SK-N-MC (cell line): Measurements from ENCODE around the gene COMMD9.

ENCODE experiments used
- DNase-seq: peaks from one replicate; pipeline ENCODE4 v3.0.0-alpha.2; 2011; ENCODE audit warnings: low read depth, low spot score
- H3K27ac ChIP-seq: fragments of 200-600 bp; sonication (generic); 2 replicates; pipeline ENCODE4 v1.5.1; 2016; ENCODE audit warnings: mixed run types
- H3K36me3 ChIP-seq: fragments of 200-600 bp; sonication (generic); 2 replicates; pipeline ENCODE4 v1.6.1; 2017; ENCODE audit warnings: antibody characterized with exemption, low read length, mixed read lengths; ENCODE audit not compliant: insufficient read depth
- H3K4me3 ChIP-seq: fragments of 200-600 bp; sonication (generic); 2 replicates; pipeline ENCODE4 v1.5.1; 2016
- H3K9ac ChIP-seq: fragments of 200-600 bp; sonication (generic); 2 replicates; pipeline ENCODE4 v1.8.0; 2017; ENCODE audit warnings: mixed run types, mixed read lengths; ENCODE audit not compliant: insufficient read length
- H3K9me3 ChIP-seq: fragments of 200-600 bp; sonication (generic); 2 replicates; pipeline ENCODE4 v1.6.1; 2017; ENCODE audit warnings: low read depth, mild to moderate bottlenecking, antibody characterized with exemption, low read length, moderate library complexity, mixed read lengths
- EZH2 ChIP-seq: fragments of 200-600 bp; sonication (generic); IDR thresholded peaks from one replicate; pipeline ENCODE4 v1.6.1; 2017; ENCODE audit warnings: antibody characterized with exemption
- FOXP2 ChIP-seq: optimal IDR thresholded peaks from 2 replicates; pipeline ENCODE3; 2011; ENCODE audit warnings: mild to moderate bottlenecking, moderate library complexity; ENCODE audit not compliant: insufficient read depth; ENCODE audit errors: extremely low read length, control extremely low read depth
- POLR2AphosphoS5 ChIP-seq: IDR thresholded peaks from 2 replicates; pipeline ENCODE4 v1.6.1; 2012; ENCODE audit warnings: mild to moderate bottlenecking, low read depth, low read length, borderline replicate concordance

The COMMD9 gene

DNA sequence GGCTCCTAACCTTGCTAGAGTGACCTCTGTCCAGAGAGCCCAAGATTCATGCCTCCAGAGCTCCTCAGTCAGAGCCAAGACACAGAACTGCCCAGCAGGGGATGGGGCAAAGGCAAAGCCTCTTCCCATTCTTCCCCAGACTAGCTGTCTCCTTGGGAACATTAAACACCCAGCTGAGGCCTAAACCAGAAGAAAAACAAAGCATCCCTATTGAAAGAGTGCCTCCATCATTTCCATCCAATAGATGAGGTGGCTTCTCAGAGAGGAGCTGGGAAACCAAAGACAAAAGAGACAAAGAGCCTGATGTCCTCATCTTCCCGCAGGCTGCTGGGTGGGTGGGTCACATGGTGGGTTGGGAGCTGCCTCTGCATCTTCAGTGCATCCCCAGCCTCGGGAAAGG is 37.4 kb downstream of the COMMD9 start:
- Histone ChIP-seq H3K36me3 (no peaks in the 10 kb centered on the region), H3K27ac (no peak overlapping the region), H3K9me3 (no peaks in the 10 kb centered on the region), H3K4me3 (no peak overlapping the region), H3K9ac (no peak overlapping the region)
- DNase-seq, result no peak
- no peak for TF ChIP-seq POLR2AphosphoS5
- TF ChIP-seq FOXP2, result no peak
- TF ChIP-seq EZH2, result no peak

DNA sequence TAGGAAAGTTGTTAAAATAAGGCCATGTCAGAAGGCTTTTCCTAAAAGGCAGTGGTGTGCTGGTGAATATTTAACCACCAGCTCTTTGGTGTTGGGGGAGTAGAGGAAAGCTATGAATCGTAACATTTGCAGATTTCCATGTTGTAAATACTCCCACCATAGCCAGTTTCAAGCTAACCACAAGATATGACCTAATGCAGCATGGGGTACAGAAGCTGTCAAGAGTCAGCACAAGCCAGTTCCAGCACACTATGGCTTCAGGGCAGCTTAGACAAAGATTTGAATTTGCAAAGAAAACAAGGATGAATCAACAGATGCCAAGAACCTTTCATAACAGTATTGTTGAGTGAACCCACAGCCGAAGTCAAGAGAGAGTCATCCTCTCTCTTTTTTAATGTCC is 40.0 kb downstream of the COMMD9 start:
- Histone ChIP-seq H3K9me3 (no peaks in the 10 kb centered on the region), H3K27ac (no peak overlapping the region), H3K36me3 (no peaks in the 10 kb centered on the region), H3K9ac (no peak overlapping the region), H3K4me3 (no peak overlapping the region)
- DNase-seq, result no peak
- TF ChIP-seq POLR2AphosphoS5 (no peak), FOXP2 (no peak), EZH2 (no peak)

DNA sequence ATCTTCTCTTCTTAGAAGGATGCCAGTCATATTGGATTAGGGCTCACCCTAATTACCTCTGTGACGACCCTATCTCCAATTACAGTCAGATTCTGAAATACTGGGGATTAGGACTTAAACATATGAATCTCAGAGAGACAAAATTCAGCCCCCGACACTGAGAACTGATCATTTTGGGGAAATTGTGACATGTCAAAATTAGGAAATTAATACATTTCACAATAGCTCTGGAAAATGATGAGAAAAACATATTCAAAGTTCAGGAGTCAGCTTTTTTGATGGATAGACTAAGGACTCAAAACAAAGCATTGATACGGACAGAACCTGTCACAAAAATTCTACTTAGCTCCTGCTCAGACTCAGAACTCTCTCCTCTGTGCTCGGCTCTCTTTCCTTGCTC is 40.8 kb downstream of the COMMD9 start:
- no peak overlapping the region for H3K9ac ChIP-seq
- H3K27ac ChIP-seq, result no peak overlapping the region
- TF ChIP-seq EZH2, result no peak
- no peak for TF ChIP-seq FOXP2
- no peak for TF ChIP-seq POLR2AphosphoS5
- H3K4me3 ChIP-seq, result no peak overlapping the region
- no peaks in the 10 kb centered on the region for H3K36me3 ChIP-seq
- no peaks in the 10 kb centered on the region for H3K9me3 ChIP-seq
- DNase-seq, result no peak

- no peak overlapping the region for H3K4me3 ChIP-seq
Measured at GRCh38 chr11:36247493-36247892, 41.7 kb downstream of the COMMD9 start.

GRCh38 chr11:36243641-36244040 is 45.6 kb downstream of the COMMD9 start:
- Histone ChIP-seq H3K9ac (no peak overlapping the region), H3K36me3 (no peaks in the 10 kb centered on the region), H3K27ac (no peak overlapping the region), H3K9me3 (no peaks in the 10 kb centered on the region), H3K4me3 (no peak overlapping the region)
- no peak for DNase-seq
- TF ChIP-seq POLR2AphosphoS5 (no peak), FOXP2 (no peak), EZH2 (no peak)

More at GRCh38 chr11:36247493-36247892, 41.7 kb downstream of the COMMD9 start:
- no peak for DNase-seq
- Histone ChIP-seq H3K9me3 (no peaks in the 10 kb centered on the region), H3K27ac (no peak overlapping the region), H3K9ac (no peak overlapping the region), H3K36me3 (no peaks in the 10 kb centered on the region)
- TF ChIP-seq POLR2AphosphoS5 (no peak), FOXP2 (no peak), EZH2 (no peak)

GRCh38 chr11:36241497-36241896 is 47.7 kb downstream of the COMMD9 start:
- H3K9ac ChIP-seq, result no peak overlapping the region
- no peak overlapping the region for H3K27ac ChIP-seq
- no peak for DNase-seq
- no peak overlapping the region for H3K4me3 ChIP-seq
- no peak for TF ChIP-seq EZH2
- TF ChIP-seq FOXP2, result no peak
- H3K9me3 ChIP-seq, result no peaks in the 10 kb centered on the region
- no peaks in the 10 kb centered on the region for H3K36me3 ChIP-seq

DNA sequence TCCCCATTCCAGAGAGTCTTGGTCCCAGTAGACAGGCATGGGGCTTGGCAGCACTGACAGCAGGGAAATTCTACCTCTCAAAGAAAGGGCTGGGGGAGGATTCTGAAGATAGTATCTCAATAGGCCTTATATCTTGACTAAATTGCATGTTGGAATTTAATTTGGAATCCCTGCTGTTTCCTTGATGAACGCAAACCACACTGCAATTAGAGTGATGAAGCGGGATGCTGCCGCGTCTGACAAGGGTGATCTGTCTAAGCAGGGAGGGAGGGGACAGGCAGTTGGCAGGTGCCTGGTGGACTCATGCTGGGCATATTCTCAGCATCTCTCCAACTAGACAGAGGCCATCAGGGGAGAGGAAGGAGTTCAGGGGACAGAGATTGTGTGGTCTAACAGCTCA is 48.4 kb downstream of the COMMD9 start:
- Histone ChIP-seq H3K36me3 (no peaks in the 10 kb centered on the region), H3K27ac (no peak overlapping the region), H3K9ac (no peak overlapping the region), H3K4me3 (no peak overlapping the region), H3K9me3 (no peaks in the 10 kb centered on the region)
- no peak for TF ChIP-seq EZH2
- no peak for TF ChIP-seq FOXP2
- TF ChIP-seq POLR2AphosphoS5, result no peak
- no peak for DNase-seq

DNA sequence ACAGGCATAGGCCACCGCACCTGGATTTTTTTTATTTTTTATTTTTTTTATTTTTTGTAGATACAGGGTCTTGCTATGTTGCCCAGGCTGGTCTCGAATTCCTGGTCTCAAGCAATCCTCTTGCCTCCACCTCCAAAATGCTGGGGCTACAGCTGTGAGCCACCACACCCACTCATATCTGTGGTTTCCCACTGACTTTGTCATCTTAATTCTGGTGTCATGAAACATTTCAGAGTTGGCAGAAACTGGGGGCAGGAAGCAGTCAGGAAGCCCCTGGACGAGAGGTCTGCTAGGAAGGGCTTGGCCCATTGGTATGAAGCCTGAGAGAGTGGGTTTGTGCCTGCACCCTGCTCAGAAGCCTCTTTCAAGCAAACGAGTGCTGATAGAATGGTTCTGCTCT is 49.1 kb downstream of the COMMD9 start:
- no peak for DNase-seq
- no peak for TF ChIP-seq EZH2
- no peak for TF ChIP-seq POLR2AphosphoS5
- Histone ChIP-seq H3K4me3 (no peak overlapping the region), H3K27ac (no peak overlapping the region), H3K36me3 (no peaks in the 10 kb centered on the region), H3K9ac (no peak overlapping the region), H3K9me3 (no peaks in the 10 kb centered on the region)

DNA sequence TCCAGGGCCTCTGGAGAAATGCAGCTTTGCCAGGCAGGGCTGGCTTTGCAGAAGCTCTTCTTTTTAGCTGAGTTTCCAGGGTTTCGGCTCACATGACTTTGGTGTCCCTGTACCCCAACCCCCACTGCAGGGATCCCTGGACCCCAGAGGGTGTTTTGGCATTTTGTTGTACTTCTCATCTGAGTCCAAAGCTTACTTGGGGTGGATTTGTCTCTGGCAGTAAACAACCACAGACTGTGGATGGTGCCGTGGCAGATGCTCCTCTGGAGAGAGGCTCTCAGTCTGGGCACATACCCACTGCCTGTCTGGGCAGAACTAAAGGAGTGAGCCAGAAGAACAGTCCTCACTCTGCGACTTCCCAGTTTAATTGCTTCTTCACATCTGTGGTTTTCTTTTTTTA is 49.6 kb downstream of the COMMD9 start:
- Histone ChIP-seq H3K4me3 (no peak overlapping the region), H3K27ac (no peak overlapping the region), H3K9ac (no peak overlapping the region), H3K36me3 (no peaks in the 10 kb centered on the region), H3K9me3 (no peaks in the 10 kb centered on the region)
- TF ChIP-seq EZH2 (no peak), FOXP2 (no peak), POLR2AphosphoS5 (no peak)
- no peak for DNase-seq

DNA sequence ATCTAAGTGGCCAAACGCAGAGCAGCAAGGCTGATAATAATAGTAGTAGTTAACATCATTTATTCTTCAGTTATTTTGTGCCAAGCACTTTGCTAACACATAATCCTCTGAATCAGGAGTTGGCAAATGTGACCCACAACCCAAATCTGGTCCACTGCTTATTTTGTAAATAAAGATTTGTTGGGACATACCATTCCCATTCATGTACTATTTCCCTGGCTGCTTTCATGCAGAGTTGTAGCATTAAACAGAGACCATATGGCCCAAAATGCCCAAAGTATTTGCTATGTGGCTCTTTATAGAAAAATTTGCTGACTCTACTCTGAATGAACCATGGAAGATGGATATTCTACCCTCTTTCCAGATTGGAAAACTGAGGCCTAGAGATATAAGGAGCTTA is 50.3 kb downstream of the COMMD9 start:
- TF ChIP-seq POLR2AphosphoS5, result no peak
- no peak for TF ChIP-seq EZH2
- TF ChIP-seq FOXP2, result no peak
- H3K36me3 ChIP-seq, result no peaks in the 10 kb centered on the region
- no peak for DNase-seq

More for the DNA sequence above, 50.3 kb downstream of the COMMD9 start:
- no peak overlapping the region for H3K9ac ChIP-seq
- H3K27ac ChIP-seq, result no peak overlapping the region
- no peaks in the 10 kb centered on the region for H3K9me3 ChIP-seq
- H3K4me3 ChIP-seq, result no peak overlapping the region
